GM19099 (cell line): ENCODE results near the gene IFNLR1.

Experiments used
- POLR2A ChIP-seq: IDR thresholded peaks from 3 replicates; pipeline ENCODE4 v1.6.1; 2011; ENCODE audit warnings: low read depth; ENCODE audit not compliant: insufficient read length; ENCODE audit errors: extremely low read depth

IFNLR1 gene

DNA sequence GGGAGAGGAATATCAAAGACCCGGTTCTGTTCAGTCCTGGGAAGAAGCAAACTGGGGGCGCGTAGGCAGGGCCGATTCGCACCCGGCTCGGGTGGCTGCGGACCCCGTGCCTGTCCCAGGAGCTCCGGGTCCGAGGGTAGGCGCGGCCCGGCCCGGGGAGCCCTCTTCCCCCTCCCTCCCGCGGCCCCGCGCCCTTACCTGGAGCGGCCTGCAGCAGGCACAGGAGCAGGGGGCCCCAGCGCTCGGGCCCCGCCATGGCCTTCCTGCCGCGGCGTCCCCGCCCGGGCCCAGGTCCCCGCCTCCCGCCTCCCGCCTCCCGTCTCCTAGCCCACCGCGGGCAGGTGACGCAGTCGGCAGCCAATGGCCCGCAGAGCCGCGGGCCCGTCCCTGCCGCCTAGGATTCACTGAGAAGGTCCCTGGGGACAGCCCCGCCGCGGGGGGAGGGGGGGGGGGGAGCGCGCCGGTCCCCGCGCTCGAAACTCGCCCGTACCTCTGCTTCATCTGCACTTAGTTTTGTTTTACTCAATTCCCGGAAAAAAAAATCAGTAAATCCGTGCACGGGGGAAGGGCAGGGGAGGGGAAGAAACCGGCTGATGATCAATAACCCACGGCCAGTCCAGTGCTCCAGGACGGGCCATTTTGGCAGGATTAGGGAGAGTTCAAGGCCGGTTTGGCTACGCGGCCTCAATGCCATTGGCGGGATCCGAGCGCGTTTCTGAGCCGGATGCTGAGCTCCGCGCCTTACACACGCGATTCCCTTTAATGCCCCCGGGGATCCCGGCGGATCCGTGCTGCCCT, at the start of gene IFNLR1:
IFNLR1 (minus strand) TSS at position 297 of the 798 bp plus-strand sequence; CDS start at position 256, 41 bp downstream.
- TF ChIP-seq POLR2A: no peak

DNA sequence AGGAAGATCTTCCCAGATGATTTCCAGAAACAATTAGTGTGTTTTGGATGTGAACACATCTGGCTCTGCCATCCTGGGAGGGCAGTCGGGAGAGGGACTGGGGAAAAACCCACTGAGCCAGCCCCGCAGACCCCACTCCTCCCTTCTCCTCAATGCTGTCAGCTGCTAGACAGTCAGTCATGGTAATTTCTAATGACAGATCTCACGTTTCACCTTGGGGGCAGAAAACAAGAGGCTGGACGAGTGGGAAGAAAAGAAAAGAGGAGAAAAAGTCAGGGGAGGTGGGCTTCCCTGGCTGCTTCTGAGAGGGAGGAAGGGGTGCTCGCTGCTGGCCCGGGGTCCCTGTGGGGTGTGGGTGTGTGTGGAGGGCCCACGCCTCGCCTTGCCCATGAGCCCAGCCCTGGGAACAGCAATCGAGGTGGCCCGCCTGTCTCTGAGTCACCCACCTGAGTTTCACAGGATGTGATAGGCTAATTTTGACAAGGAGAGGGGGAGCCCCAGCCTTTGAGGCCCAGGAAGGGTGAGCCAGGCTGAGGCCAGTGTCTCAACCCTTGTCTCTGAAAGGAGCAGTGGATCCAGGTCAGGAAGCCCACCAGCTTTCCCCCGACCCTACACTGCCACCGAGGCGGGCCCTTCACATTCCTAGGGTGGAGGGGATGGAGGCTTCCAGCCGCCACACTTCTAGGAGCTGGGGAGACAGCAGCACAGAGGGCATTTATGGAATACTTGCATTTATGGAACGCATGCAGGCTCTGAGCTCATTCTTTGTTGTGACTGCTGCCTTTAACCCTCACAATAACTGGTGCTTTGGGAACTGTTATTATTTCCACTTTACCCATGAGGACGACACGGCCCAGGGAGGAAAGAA, 49.1 kb upstream of the IFNLR1 start:
- TF ChIP-seq POLR2A: no peak

DNA sequence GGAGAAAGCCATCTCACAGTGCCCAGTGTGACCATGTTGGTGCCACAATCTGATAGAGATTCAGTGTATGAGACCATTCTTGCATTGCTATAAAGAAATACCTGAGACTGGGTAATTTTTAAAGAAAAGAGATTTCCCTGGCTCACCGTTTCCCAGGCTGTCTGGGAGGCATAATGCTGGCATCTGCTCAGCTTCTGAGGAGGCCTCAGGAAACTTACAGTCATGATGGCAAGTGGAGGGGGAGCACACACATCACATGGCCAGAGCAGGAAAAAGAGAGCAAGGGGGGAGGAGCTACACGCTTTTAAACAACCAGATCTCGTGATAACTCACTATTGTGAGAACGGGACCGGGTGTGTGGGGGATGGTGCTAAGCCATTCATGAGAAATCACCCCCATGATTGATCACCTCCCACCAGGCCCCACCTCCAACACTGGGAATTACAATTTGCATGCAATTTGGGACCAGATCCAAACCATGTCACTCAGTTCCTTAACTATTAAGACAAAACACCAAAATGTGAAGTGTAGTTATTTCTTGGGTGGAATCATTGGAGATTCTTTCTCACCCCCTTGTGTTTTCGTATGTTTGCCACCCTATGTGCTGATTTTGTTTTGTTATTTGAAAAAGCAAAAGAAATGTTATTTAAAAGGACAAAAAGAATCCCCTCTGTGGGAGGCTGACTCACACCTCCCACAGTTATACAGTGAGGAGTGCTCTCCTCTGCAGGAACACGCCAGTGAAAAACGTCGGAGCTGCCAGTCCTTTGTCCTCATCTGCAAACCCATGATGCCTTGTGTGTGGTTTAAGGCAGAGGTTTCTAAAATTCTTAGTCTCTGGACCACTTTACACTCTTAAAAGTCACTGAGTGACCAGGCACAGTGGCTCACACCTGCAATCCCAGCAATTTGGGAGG, 46.9 kb upstream of the IFNLR1 start:
- no peak for TF ChIP-seq POLR2A

DNA sequence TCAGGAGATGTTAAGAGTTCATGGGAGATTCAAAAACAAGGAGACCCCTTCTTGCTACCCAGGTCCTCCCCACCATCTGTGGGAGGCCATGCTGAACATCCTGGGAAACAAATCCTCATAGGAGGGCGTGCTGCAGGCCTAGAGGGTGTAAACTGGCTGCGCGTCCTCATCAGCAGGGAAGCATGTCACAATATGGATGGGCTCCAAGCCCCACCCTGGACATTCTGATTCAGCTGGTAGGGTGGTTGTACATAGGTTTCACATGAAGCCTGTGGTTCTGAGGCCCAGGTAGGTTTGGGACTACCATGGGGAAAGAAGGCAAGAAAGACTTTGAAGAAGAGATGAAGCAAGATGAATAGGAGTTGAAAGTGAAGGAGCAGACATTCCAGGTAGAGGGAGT, 44.6 kb upstream of the IFNLR1 start:
- no peak for TF ChIP-seq POLR2A

DNA sequence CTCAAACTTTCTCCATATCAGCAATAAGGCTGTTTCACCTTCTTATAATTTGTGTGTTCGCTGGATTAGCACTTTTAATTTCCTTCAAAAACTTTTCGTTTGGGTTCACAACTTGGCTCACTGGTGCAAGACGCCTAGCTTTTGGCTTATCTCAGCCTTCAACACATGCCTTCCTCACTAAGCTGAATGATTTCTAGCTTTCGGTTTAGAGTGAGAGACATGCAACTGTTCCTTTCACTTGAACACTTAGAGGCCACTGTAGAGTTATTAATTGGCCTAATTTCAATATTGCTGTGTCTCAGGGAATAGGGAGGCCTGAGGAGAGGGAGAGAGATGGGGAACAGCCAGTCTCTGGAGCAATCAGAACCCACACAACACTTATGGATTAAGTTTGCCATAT, 41.2 kb upstream of the IFNLR1 start:
- no peak for TF ChIP-seq POLR2A

DNA sequence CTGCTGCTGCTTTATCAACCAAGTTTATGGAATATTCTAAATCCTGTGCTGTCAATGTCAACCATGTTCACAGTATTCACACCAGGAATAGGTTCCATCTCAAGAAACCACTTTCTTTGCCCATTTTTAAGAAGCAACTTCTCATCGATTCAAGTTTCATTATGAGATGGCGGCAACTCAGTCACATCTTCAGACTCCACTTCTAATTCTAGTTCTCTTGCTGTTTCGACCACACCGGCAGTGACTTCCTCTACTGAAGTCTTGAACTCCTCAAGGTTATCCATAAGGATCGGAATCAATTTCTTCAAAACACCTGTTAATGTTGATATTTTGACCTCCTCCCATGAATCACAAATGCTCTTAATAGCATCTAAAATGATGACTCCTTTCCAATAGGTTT, 39.7 kb upstream of the IFNLR1 start:
- TF ChIP-seq POLR2A: no peak

DNA sequence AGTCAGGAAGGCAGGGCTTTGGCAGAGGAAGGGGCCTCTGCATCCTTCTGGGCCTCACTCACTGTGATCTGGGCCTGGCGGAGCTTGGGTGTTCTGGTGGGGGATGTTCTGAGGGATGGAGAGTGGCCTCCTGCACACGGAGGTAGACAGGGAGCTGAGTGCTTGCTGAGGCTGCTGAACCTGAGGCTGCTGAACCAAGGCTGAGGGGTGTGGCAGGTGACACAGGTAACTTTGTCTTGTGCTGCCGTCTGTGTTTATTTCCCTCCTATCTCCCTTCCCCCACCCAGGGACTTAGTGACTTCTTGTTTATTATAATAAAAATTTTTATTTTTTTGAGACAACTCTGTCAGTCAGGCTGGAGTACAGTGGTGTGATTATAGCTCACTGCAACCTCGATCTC, 37.7 kb upstream of the IFNLR1 start:
- no peak for TF ChIP-seq POLR2A

DNA sequence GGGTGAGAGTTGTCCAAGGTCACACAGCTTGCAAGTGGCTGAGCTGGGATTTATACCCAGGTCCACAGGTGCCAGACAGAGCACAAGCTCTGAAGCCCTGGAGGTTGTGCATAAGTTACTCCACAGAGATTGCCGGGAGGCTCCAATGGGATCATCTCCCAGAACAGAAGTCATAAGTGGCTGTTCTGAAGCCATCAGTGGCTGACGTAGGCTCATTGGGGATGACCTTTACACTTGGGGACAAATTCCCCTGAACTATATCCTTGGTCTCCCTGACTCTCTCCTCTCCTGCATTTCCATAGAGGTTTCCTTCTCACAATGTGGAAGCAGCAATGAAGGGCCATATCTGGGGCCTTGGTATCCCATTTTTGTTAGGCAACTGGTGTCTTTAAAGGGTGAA, 37.0 kb upstream of the IFNLR1 start:
- TF ChIP-seq POLR2A: no peak

DNA sequence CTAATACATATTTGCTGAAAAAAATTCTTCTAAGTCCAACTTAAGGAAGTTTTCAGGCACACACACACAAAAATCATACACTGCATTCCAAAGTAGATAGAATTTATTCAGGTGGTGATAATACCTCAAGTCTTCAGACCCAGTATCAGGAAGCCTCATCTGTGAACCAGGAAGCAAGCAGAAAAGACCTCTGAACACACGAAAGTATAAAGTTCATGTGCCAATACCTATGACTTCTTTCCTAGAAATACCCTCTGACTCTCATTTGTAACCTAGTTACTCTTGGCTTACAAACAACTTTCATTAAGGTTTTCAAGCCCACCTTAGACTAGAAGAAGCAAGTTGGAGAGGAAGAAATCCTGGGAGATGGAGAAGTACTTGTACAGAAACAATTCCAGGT, 35.7 kb upstream of the IFNLR1 start:
- no peak for TF ChIP-seq POLR2A

DNA sequence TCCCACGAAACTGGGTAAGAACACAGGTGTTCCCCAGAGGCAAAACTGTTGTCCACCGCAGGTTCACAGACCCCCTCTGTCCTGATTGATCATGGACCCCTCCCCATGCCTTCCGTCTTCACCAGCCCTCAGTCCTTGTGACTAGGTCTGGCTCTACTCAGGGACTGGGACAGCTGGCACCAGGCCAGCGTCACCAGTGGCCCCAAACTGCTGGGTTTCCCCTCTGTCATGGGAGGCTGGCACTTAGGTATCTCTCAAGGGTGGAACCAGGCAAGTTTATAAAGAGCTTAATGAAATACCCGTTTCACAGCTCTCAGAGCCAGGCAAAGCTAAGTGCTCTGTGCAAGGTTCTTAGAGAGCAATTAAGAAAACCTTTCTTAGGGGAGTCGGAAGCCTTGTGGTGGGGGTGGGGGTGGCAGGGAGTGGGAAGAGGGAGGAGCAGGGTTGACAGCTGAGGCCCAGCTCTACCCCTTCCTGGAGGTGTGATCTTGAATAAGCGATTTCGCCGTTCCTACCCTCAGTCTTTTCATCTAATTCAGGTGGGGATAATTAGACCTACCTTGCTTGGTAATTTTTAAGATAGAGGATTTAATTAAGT, 35.0 kb upstream of the IFNLR1 start:
- no peak for TF ChIP-seq POLR2A

DNA sequence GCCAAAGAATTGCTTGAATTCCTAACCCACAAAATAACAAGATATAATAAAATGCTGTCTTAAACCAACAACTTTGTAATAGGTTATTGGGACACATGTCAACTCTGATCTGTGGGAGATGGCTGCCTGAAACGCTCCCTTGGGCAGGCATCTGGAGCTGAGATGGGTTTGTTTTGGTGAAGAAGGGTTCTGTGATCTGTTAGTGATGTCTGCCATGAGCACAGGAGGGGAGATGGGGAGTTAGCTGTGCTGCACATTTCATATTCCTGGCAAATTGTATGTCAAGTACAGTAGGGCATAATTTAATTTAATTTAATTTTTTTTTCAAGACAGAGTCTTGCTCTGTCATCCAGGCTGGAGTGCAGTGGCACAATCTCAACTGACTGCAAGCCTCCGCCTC, 34.2 kb upstream of the IFNLR1 start:
- no peak for TF ChIP-seq POLR2A

DNA sequence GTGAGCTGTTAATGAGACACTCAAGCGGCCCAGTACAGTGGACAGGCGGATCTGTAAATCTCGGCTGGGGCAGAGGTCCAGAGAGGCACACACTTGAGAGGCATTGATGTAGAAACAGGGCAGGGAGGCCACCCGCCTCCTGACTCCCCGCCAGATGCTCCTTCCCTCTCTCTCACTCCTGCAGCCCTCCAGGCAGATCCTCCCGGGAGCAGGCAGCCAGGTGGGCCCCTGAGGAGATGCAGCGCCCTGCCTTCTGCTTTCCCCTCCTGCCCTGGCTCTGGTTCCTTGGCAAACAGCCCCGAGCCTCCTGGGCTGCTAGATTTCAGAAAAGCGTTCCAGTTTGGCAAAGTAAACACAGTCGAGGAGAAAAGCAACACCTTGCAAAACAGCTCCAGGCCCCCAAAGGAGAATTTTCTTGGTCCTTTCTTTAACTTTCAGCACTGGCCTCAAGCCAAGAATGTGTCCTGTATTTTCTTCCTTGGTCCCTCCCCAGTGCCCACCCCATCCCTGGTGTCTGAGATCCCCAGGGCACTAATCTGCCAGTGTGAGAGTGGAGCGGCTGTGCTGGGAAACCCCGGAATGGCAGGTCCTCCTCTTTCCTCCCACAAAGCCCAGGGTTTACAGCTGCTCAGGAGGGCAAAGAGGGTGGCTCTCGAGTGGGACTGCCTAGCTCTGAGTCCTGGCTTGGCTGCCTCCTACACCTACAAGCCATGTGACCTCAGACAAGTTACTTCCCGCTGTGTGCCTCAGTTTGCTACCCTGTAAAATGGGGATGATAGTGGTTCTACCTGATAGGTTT, 29.4 kb upstream of the IFNLR1 start:
- TF ChIP-seq POLR2A: no peak

DNA sequence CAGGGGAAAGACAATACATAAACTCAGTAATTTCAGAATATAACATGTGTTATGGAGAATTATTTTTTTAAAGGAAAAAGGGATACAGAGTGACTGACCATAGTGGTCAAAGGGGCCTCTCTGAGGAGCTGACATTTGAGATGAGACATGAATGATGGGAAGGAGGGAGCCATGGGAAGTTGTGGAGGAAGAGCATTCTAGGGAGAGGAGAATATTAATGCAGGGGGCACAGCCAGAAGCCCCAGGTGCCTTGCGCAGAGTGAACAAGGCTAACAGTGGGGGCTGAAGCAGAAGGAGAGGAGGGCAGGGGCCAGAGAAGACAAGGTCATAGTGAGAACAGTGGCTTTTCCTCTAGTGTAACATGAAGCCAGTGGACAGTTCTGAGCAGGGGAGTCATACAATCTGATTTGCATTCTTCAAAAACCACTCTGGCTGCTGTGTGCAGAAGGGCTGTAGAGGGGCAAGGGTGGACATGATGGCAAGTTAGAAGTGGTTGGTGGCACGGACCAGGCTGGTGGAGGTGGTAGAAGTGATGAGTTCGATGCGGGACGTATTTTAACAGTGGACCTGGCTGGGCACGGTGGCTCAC, 28.2 kb upstream of the IFNLR1 start:
- no peak for TF ChIP-seq POLR2A
